HG03095 (cell line): Measurements from ENCODE around the gene ACR.
A peak's percentile ranks its signal among the peaks of the same experiment; 100 is the strongest.
"Not testable (repeated sequence)": the region's sequence is repeated elsewhere in the genome, so short reads cannot be mapped to it uniquely, and the experiment has no call there.

Experiments used
- ATAC-seq: cut with Tn5 transposase; IDR thresholded peaks from one replicate; pipeline ENCODE4 v1.9.1; 2021; ENCODE audit warnings: moderate library complexity; ENCODE audit not compliant: unreplicated experiment

The ACR gene

GRCh38 chr22:50775132-50775531 lies 37.1 kb downstream of the ACR start:
- not testable (repeated sequence) for ATAC-seq

- not testable (repeated sequence) for ATAC-seq
These were observed 39.6 kb downstream of the ACR start for GRCh38 chr22:50777631-50778030.

- not testable (repeated sequence) for ATAC-seq
These were observed 42.2 kb downstream of the ACR start for GRCh38 chr22:50780244-50780643.

GRCh38 chr22:50782253-50782652 lies 44.2 kb downstream of the ACR start:
- ATAC-seq: not testable (repeated sequence)

GRCh38 chr22:50783033-50783879 lies 45.3 kb downstream of the ACR start, which contains the start of gene RABL2B:
Gene RABL2B, minus strand, starts transcription at chr22:50783636. Its CDS starts 1,342 bp downstream, at chr22:50782294.
- peak; percentile 91 for ATAC-seq

- ATAC-seq: peak; percentile 23
These were observed 45.9 kb downstream of the ACR start for GRCh38 chr22:50783880-50784276.

GRCh38 chr22:50785289-50785688 lies 47.3 kb downstream of the ACR start:
- ATAC-seq: not testable (repeated sequence)

- not testable (repeated sequence) for ATAC-seq
These were observed 48.9 kb downstream of the ACR start for GRCh38 chr22:50786936-50787335.
